CD4-positive, alpha-beta memory T cell (primary cell): ENCODE data around the gene HLF. TPM values are rescaled to one million over a fixed set of nuclear protein-coding genes. Genes with fewer than 3 reads are reported as not detected.

Experiments
- CTCF ChIA-PET: fragments of 350-600 bp; sonication (Branson Sonifier 250); formaldehyde crosslinking; loops from one replicate; lab custom pipeline; 2021; ENCODE audit warnings: inconsistent platforms; ENCODE audit not compliant: partially characterized antibody; lab: Charles Lee
- POLR2A ChIA-PET: fragments of 350-600 bp; sonication (Branson Sonifier 250); formaldehyde crosslinking; loops from one replicate; lab custom pipeline; 2021; ENCODE audit not compliant: partially characterized antibody; lab: Charles Lee
- DNase-seq, 5 donors: peaks; one replicate each; pipeline versions ENCODE4 v3.0.0 to v3.0.0-alpha.2; 2020 to 2022; ENCODE audit warnings: mixed read lengths in 1 of 5
- H3K27ac ChIP-seq: one replicate; pipeline ENCODE4 v1.7.0; 2013; ENCODE audit warnings: low read depth, low read length
- H3K27me3 ChIP-seq: 2 replicates; pipeline ENCODE4 v1.7.0; 2013; ENCODE audit warnings: mild to moderate bottlenecking, low read length, moderate library complexity; ENCODE audit not compliant: insufficient read depth
- H3K36me3 ChIP-seq: 2 replicates; pipeline ENCODE4 v1.7.0; 2013; ENCODE audit warnings: mild to moderate bottlenecking, low read length, moderate library complexity; ENCODE audit not compliant: insufficient read depth
- H3K4me1 ChIP-seq: 2 replicates; pipeline ENCODE4 v1.7.0; 2013; ENCODE audit warnings: mild to moderate bottlenecking, low read length, moderate library complexity; ENCODE audit not compliant: insufficient read depth
- H3K4me3 ChIP-seq, 2 donors: one replicate each; pipeline ENCODE4 v1.7.0; 2013; ENCODE audit warnings: low read length in 2 of 2, mild to moderate bottlenecking in 1 of 2
- H3K9me3 ChIP-seq, 2 donors: one replicate each; pipeline ENCODE4 v1.7.0; 2013; ENCODE audit warnings: low read length in 2 of 2, control low read depth in 1 of 2; ENCODE audit not compliant: control insufficient read depth in 1 of 2
- H3K27ac Mint-ChIP-seq, 7 donors: one replicate each; pipeline ENCODE4 v1.8.0; 2020 to 2021; ENCODE audit warnings: mixed read lengths in 7 of 7, mild to moderate bottlenecking in 6 of 7, inconsistent platforms in 3 of 7, moderate library complexity in 3 of 7
- H3K27me3 Mint-ChIP-seq, 2 donors: one replicate each; pipeline ENCODE4 v1.8.0; 2020 to 2021; ENCODE audit warnings: mixed read lengths in 2 of 2
- H3K36me3 Mint-ChIP-seq, 2 donors: one replicate each; pipeline ENCODE4 v1.8.0; 2020 to 2021; ENCODE audit warnings: mixed read lengths in 2 of 2, inconsistent platforms in 1 of 2, mild to moderate bottlenecking in 1 of 2
- H3K4me1 Mint-ChIP-seq, 4 donors: one replicate each; pipeline ENCODE4 v1.8.0; 2020 to 2021; ENCODE audit warnings: mixed read lengths in 4 of 4, mild to moderate bottlenecking in 1 of 4
- H3K4me3 Mint-ChIP-seq, 8 donors: one replicate each; pipeline ENCODE4 v1.8.0; 2020 to 2021; ENCODE audit warnings: mixed read lengths in 8 of 8, mild to moderate bottlenecking in 7 of 8, moderate library complexity in 6 of 8, inconsistent platforms in 3 of 8
- H3K9me3 Mint-ChIP-seq, 8 donors: one replicate each; pipeline ENCODE4 v1.8.0; 2020 to 2021; ENCODE audit warnings: mixed read lengths in 8 of 8, mild to moderate bottlenecking in 5 of 8, inconsistent platforms in 3 of 8, moderate library complexity in 1 of 8
- intact Hi-C: fragments of 100-400 bp; cut with micrococcal nuclease; formaldehyde crosslinking; loops from one replicate; pipeline ENCODE4 v1.15.1; 2023
- polyA plus RNA-seq, 2 donors: library from polyadenylated mRNA; unstranded; fragments of 300-500 nt; fragmentation: Illumina TruSeq; gene quantifications; one replicate each; pipeline ENCODE4 v1.2.3, GENCODE V29; 2021
- total RNA-seq, 2 experiments: library from RNA; stranded (reverse); gene quantifications; one replicate each; pipeline ENCODE4 v1.2.3, GENCODE V29; 2021

Gene HLF
- total and polyA plus RNA-seq, 4 experiments from 2014 or later = 3.2 to 3.9 (median 3.6) TPM

DNA sequence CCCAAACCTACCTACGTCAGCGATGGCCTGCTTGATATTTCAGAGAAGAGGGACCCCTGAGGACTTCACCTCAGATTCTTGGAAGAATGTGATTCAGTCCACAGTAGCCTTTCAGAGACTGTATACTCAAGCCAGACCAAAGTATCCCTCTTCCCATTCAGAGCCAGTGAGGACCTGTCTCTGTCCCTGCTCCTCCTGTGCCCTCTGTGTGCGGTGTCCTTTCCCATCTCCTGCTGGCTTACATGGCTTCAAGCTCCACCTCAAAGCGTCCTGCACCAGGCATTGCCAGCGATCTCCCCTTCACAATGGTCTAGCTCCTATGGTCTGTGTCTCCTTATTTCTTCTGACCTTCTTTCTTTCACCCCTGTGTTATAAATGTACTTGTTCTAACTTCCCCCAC is 39.5 kb upstream of the HLF start:
- intact Hi-C loops = no loop called here
- peaks cover 0 to 1% (median 0%) of the 10 kb centered on the region in 8 donors for H3K9me3 Mint-ChIP-seq
- peaks cover 1 to 5% of the 10 kb centered on the region in 2 donors for H3K27me3 Mint-ChIP-seq
- no peaks in the 10 kb centered on the region for H3K27me3 ChIP-seq
- CTCF ChIA-PET = interaction anchor here (1.0 to 1.9 kb wide), 4 partner anchors 9 to 233 kb away, joined by 3 to 5 read pairs (median 4); no protein-coding TSS in a partner anchor
- peak overlapping the region in 1 of 7 donors; percentile 52 for H3K27ac Mint-ChIP-seq
- H3K4me1 ChIP-seq = no peaks in the 10 kb centered on the region
- H3K27ac ChIP-seq = no peak overlapping the region
- DNase-seq = no peak
- POLR2A ChIA-PET = interaction anchor here (1.1 to 2.8 kb wide), 2 partner anchors 13 to 38 kb away, joined by 3 to 9 read pairs; no protein-coding TSS in a partner anchor
- H3K36me3 Mint-ChIP-seq = peaks cover 0 to 3% of the 10 kb centered on the region in 2 donors
- H3K4me1 Mint-ChIP-seq = peaks cover 0 to 9% (median under 1%) of the 10 kb centered on the region in 4 donors
- no peak overlapping the region for H3K4me3 Mint-ChIP-seq
- H3K9me3 ChIP-seq = no peaks in the 10 kb centered on the region
- H3K4me3 ChIP-seq = no peak overlapping the region
- no peaks in the 10 kb centered on the region for H3K36me3 ChIP-seq

DNA sequence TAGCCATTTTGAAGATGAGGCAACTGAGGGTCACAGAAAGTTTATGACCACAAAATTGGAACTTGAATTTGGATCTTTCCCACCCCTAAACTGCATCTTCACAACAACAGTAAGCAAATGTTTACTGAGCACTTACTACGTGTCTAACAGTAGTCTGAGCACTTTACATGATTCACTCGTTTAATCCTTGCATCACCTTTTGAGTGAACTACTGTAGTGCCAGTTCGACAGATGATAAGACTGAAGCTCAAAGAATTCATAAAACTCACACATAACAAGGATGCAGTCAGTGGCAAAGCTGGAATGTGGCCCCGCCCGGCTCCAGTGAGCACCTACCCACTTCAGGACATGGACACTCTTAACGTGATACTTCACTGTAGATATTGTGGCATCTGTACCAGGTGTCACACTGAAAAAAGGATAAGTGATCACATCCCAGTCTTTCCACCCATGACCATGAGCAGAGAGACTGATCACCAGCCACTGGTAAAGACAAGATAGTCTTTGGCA is 36.0 kb upstream of the HLF start:
- Histone ChIP-seq H3K4me3 (no peak overlapping the region), H3K27me3 (no peaks in the 10 kb centered on the region), H3K9me3 (no peaks in the 10 kb centered on the region), H3K36me3 (no peaks in the 10 kb centered on the region), H3K27ac (no peak overlapping the region), H3K4me1 (no peaks in the 10 kb centered on the region)
- Mint-ChIP-seq H3K4me1 (peaks cover 0 to 9% (median 1%) of the 10 kb centered on the region in 4 donors), H3K36me3 (no peaks in the 10 kb centered on the region), H3K4me3 (no peak overlapping the region), H3K27ac (no peak overlapping the region), H3K9me3 (peaks cover 0 to 2% (median 0%) of the 10 kb centered on the region in 8 donors), H3K27me3 (peaks cover 0 to 1% of the 10 kb centered on the region in 2 donors)
- no peak for DNase-seq
- intact Hi-C loops = no loop called here
- ChIA-PET POLR2A (no interaction called here), CTCF (interaction anchor here (1.6 kb wide), 1 partner anchor 10 kb away, joined by 5 read pairs; no protein-coding TSS in a partner anchor)

DNA sequence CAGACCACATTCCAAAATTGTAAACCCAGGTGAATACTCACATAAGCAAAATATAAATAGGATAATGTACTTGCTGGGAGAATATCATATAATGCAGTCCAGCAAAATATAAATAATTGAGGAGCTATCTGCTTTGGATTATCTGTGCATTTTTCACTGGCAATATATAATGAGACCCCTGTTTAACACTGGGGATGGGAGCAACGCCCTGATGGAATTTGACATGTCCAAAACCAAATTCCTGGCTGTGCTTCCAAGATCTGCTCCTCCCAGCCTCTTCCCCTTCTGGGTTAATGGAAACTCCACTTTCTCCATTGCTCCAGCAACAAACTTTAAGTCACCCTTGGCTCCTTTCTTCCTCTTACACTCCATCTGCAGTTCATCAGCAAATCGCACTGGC is 35.5 kb upstream of the HLF start:
- Mint-ChIP-seq H3K27ac (no peak overlapping the region), H3K4me3 (no peak overlapping the region), H3K9me3 (peaks cover 0 to 2% (median 0%) of the 10 kb centered on the region in 8 donors), H3K27me3 (peaks cover 0 to 1% of the 10 kb centered on the region in 2 donors), H3K36me3 (no peaks in the 10 kb centered on the region), H3K4me1 (peaks cover 0 to 9% (median 3%) of the 10 kb centered on the region in 4 donors)
- ChIA-PET CTCF (interaction anchor here (1.6 kb wide), 1 partner anchor 9 kb away, joined by 5 read pairs; no protein-coding TSS in a partner anchor), POLR2A (no interaction called here)
- no peaks in the 10 kb centered on the region for H3K4me1 ChIP-seq
- H3K9me3 ChIP-seq = no peaks in the 10 kb centered on the region
- no peaks in the 10 kb centered on the region for H3K36me3 ChIP-seq
- H3K4me3 ChIP-seq = no peak overlapping the region
- no peak overlapping the region for H3K27ac ChIP-seq
- intact Hi-C loops = no loop called here
- no peak for DNase-seq
- H3K27me3 ChIP-seq = no peaks in the 10 kb centered on the region

DNA sequence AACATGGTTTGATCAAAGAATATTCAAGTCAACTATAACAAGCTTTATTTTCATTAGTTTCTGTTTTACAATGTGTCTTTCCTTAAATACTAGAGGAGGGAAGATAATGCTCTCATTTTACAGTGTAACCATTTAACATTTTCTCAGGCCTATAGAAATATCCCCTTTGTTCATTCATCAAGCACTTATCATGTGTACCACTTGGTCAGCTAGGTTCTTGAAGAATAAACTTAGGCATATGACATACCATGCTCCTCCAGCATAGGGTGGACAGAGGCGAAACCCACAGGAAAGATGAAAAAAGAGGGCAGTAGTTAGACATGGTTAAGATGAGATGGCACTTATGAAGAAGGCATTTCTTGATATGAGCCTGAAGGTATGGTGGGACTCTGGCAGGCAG is 34.0 kb upstream of the HLF start:
- Histone ChIP-seq H3K27ac (no peak overlapping the region), H3K27me3 (no peaks in the 10 kb centered on the region), H3K4me3 (no peak overlapping the region), H3K4me1 (no peaks in the 10 kb centered on the region), H3K9me3 (no peaks in the 10 kb centered on the region), H3K36me3 (no peaks in the 10 kb centered on the region)
- Mint-ChIP-seq H3K27ac (peak overlapping the region in 2 of 7 donors; percentile 13 to 48), H3K4me3 (no peak overlapping the region), H3K4me1 (peaks cover under 1 to 6% (median 2%) of the 10 kb centered on the region in 4 donors), H3K27me3 (peaks cover 0 to 1% of the 10 kb centered on the region in 2 donors), H3K9me3 (peaks cover 0 to 2% (median 0%) of the 10 kb centered on the region in 8 donors), H3K36me3 (no peaks in the 10 kb centered on the region)
- CTCF ChIA-PET = interaction anchor here (0.6 to 1.6 kb wide), 3 partner anchors 25 to 118 kb away, joined by 3 to 5 read pairs (median 3); no protein-coding TSS in a partner anchor
- DNase-seq = no peak
- intact Hi-C loops = loop anchor here (1.0 kb wide), 1 partner anchor 66 kb away; no protein-coding TSS in a partner anchor
- POLR2A ChIA-PET = interaction anchor here (2.6 kb wide), 1 partner anchor 34 kb away, joined by 11 read pairs; the partner anchor contains the start of gene HLF

DNA sequence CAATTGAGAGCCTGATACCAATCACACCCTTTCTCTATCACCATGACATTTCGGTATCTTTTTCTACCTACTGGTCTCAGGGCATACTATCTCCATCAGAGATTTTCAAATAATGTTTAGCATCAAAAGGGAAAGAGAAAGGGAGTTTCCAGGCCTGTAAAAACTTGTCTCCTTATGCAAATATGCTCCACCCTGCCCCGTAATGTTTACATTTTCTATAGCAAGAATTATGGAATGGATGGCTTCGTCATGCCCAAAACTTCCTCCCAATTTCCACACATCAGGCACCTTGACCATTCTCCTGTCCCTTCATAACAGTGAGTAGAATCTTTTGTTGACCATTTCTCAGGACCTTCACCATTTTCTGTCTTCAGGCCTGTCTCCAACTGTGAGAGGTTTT is 30.9 kb upstream of the HLF start:
- ChIA-PET POLR2A (interaction anchor here (1.2 kb wide), 1 partner anchor 161 kb away, joined by 3 read pairs; no protein-coding TSS in a partner anchor), CTCF (no interaction called here)
- no peak for DNase-seq
- Mint-ChIP-seq H3K9me3 (peaks cover 0 to 2% (median 0%) of the 10 kb centered on the region in 8 donors), H3K4me1 (peaks cover 18 to 28% (median 26%) of the 10 kb centered on the region in 4 donors), H3K4me3 (no peak overlapping the region), H3K27me3 (no peaks in the 10 kb centered on the region), H3K27ac (peak overlapping the region in 3 of 7 donors; percentile 15 to 87 (median 58)), H3K36me3 (no peaks in the 10 kb centered on the region)
- Histone ChIP-seq H3K36me3 (no peaks in the 10 kb centered on the region), H3K4me1 (peaks cover 24% of the 10 kb centered on the region), H3K4me3 (no peak overlapping the region), H3K9me3 (no peaks in the 10 kb centered on the region), H3K27me3 (no peaks in the 10 kb centered on the region), H3K27ac (no peak overlapping the region)
- intact Hi-C loops = no loop called here

DNA sequence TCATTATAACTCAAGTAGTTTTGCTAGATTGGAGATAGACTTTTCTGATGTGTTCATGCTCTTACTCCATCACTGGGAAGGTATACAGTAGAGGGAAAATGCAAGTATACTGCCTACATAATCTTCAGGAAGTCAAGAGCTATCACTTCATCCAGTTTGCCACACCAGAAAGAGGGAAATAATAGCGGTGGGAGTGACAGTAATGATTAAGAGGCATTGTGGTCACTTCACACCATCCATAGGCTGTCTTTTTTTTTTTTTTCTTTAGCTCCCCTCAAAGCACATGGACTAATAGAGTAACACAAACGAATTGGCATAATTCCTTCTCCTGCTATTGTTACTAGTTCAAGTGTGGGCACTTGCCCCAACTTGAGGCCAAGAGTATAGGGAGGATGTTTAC is 28.4 kb upstream of the HLF start:
- peak overlapping the region in 3 of 8 donors; percentile 6 to 15 (median 6) for H3K4me3 Mint-ChIP-seq
- intact Hi-C loops = loop anchor here (2.0 to 5.0 kb wide), 2 partner anchors 164 to 186 kb away; no protein-coding TSS in a partner anchor
- Histone ChIP-seq H3K27me3 (no peaks in the 10 kb centered on the region), H3K9me3 (no peaks in the 10 kb centered on the region), H3K4me3 (no peak overlapping the region), H3K4me1 (peaks cover 28% of the 10 kb centered on the region), H3K36me3 (no peaks in the 10 kb centered on the region), H3K27ac (no peak overlapping the region)
- DNase-seq = no peak
- peaks cover 0 to 2% (median 0%) of the 10 kb centered on the region in 8 donors for H3K9me3 Mint-ChIP-seq
- peak overlapping the region in 5 of 7 donors; percentile 43 to 84 (median 72) for H3K27ac Mint-ChIP-seq
- H3K36me3 Mint-ChIP-seq = no peaks in the 10 kb centered on the region
- H3K27me3 Mint-ChIP-seq = no peaks in the 10 kb centered on the region
- peaks cover 20 to 31% (median 29%) of the 10 kb centered on the region in 4 donors for H3K4me1 Mint-ChIP-seq
- ChIA-PET POLR2A (interaction anchor here (2.0 to 4.6 kb wide), 5 partner anchors 29 to 164 kb away, joined by 5 to 119 read pairs (median 15); partner anchors contain the start of gene HLF), CTCF (interaction anchor here (0.7 to 7.0 kb wide), 13 partner anchors 10 to 244 kb away, joined by 3 to 109 read pairs (median 4); partner anchors contain the start of gene HLF)

DNA sequence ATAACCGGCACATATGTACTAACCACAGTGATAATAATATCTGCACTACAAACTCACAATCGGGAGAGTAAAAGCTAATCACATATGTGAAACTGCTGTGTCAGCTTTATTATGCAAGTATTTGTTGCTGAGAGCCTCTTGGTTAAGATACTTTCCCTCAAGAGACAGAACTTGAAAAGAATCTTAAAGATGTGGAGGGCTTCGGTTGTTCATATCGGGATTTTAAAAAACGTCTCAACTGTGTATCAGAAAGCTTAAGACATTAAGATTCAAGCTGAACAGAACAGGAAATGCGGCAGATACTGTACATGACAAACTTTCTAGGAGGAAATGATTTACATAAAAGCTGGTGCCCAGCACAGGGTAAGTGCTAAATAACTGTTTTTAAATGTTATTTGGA is 27.5 kb upstream of the HLF start:
- intact Hi-C loops = loop anchor here (2.0 to 5.0 kb wide), 2 partner anchors 165 to 186 kb away; no protein-coding TSS in a partner anchor
- Mint-ChIP-seq H3K4me3 (peak overlapping the region; percentile 61 to 95 (median 84)), H3K4me1 (peaks cover 20 to 31% (median 29%) of the 10 kb centered on the region in 4 donors), H3K27ac (peak overlapping the region; percentile 87 to 94 (median 92)), H3K27me3 (peaks cover 0 to 4% of the 10 kb centered on the region in 2 donors), H3K36me3 (no peaks in the 10 kb centered on the region), H3K9me3 (peaks cover 0 to 2% (median 0%) of the 10 kb centered on the region in 8 donors)
- no peaks in the 10 kb centered on the region for H3K9me3 ChIP-seq
- ChIA-PET CTCF (interaction anchor here (0.7 to 7.0 kb wide), 16 partner anchors 11 to 245 kb away, joined by 3 to 109 read pairs (median 4); partner anchors contain the start of gene HLF), POLR2A (interaction anchor here (0.7 to 4.6 kb wide), 21 partner anchors 11 to 269 kb away, joined by 3 to 119 read pairs (median 7); partner anchors contain the start of genes COX11, HLF, MMD and STXBP4)
- H3K4me1 ChIP-seq = peaks cover 28% of the 10 kb centered on the region
- H3K36me3 ChIP-seq = no peaks in the 10 kb centered on the region
- H3K27ac ChIP-seq = peak overlapping the region; percentile 47
- peak; percentile 33 to 49 (median 44) for DNase-seq
- peak overlapping the region in 1 of 2 donors; percentile 66 for H3K4me3 ChIP-seq
- no peaks in the 10 kb centered on the region for H3K27me3 ChIP-seq
